Measurements from ENCODE around the gene CD72.

GRCh38 chr9:35593581-35593980, 24.6 kb downstream of the CD72 start:
- TF ChIP-seq YY1 (IDR thresholded peaks at IDR 0.05; ENCODE audit: low read depth): no peak
- no peak for TF ChIP-seq REST (IDR thresholded peaks at IDR 0.05; ENCODE audit: low read depth)
- no peak for TF ChIP-seq EP300 (IDR thresholded peaks at IDR 0.05; ENCODE audit: borderline replicate concordance)
- no peak for TF ChIP-seq NFIC (IDR thresholded peaks at IDR 0.05)
- TF ChIP-seq TAF1 (IDR thresholded peaks at IDR 0.05; ENCODE audit: low read depth): no peak
- TF ChIP-seq, protein P1, sequence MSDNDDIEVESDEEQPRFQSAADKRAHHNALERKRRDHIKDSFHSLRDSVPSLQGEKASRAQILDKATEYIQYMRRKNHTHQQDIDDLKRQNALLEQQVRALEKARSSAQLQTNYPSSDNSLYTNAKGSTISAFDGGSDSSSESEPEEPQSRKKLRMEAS (IDR thresholded peaks at IDR 0.05): no peak
- TF ChIP-seq CREB1 (IDR thresholded peaks at IDR 0.05; ENCODE audit: low read depth): no peak
